T-helper 22 cell (primary cell): Measurements from ENCODE around the gene CTNND2.

ENCODE experiments used
- DNase-seq: peaks from one replicate; pipeline ENCODE4 v3.0.0-alpha.2; 2020; ENCODE audit warnings: low read depth

Gene CTNND2

GRCh38 chr5:11518676-11519075 is 385.6 kb downstream of the CTNND2 start:
- DNase-seq, result no peak

- no peak for DNase-seq
Measured at GRCh38 chr5:11514705-11515432, 389.4 kb downstream of the CTNND2 start.

GRCh38 chr5:11511878-11512277 is 392.4 kb downstream of the CTNND2 start:
- DNase-seq, result no peak

DNA sequence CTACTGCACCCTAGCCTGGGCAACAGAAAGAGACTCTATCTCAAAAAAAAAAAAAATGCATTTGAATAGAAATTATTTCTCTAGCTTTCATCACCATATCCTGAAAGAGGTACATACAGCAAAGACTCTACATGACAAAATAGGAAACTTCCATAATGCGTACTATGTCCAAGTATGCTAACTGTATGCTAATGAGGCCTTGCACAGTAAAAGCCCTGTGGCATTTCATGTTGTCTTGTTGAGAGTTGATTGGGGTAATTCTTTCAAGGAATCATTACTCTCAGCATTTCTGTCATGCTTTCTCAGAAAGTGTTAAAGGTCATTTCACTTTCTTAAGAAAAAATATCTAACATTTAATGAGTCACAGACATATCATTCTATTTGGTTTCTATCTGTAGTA is 393.4 kb downstream of the CTNND2 start:
- DNase-seq, result no peak

- DNase-seq, result no peak
Measured at GRCh38 chr5:11509793-11510192, 394.5 kb downstream of the CTNND2 start.

DNA sequence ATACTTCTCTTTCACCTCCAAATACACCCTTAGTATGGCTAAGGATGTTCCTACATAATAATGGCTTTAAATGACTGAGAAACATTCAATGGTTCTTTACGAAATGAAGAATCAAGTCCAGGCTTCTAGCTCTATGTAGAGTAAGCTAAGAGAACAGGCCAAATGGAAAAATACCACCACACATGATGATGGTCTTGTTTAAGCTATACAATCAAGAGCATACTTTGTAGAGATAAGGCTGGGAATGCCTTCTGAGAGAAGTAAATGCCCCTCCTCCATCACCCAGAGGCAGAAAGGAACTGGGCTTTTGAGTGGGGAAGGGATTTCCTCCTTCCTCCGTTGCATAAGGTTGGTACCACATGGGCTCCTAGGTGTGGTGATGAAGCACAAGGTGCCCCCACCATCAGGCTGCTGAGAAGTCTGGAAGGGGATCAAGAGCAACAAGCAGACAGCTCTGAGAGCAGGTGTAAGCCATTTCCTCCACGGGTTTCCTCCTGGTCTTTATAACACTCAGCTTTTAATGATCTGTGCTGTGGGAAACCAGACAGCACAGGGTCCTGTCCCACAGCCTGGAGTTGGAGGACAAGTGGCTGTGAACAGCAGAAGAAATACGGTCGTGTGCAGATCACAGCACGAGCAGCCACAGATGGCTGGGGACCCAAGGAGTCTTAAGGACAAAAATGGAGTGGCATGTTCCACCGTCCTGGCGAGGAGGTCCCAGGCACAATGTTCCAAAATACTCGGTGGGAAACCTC is 396.9 kb downstream of the CTNND2 start:
- no peak for DNase-seq

DNA sequence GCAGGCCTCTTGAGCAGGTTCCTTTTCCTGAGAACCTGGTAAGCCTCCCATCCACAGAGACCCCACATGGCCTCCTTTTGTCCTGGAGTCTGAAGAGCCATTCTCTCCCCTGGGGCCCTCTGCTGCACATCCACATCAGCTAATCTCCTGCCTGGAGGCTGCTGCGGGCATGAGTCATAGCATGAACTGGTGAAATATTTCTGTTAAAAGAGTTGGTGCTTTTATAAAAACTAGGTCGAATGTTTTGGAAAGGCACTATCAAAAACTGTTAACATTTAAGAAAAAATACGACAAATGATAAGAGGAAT is 399.4 kb downstream of the CTNND2 start:
- DNase-seq, result no peak

DNA sequence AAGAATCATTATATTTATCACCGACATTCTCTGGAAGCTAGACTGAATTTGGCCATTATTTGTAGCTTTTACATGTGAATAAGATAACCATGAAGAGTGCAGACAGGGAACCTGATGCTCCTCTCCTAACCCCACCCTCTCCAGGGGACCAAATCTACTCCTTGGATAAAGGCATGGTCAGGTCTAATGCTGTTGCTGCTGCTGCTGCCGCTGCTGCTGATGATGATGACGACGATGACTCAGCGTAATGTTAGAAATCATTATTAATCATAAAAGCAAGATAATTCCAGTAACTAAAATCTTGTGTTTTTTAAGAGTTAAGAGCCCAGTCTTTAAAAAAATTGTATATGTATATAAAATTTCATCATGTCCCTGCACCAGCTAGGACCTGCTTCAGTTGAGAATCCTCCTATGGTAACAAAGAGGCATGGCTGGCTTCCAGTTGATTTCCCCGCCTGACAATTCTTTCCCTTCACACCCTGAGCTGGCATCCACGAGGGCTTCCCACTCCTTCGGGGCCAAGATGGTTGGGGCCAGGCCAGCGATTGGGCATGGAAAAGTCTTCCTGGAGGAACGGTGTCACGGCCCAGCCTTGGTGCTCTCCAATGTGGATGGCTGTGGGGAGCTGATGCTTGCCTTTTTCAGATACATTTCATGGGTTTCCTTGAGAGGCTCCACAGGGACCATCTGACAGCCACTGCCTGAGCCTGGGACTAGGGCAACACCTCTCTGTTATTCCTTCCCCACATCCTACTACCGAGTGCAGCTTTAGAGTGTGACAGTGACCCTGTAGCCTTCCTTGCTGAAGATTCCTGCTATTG is 400.0 kb downstream of the CTNND2 start:
- DNase-seq, result no peak

DNA sequence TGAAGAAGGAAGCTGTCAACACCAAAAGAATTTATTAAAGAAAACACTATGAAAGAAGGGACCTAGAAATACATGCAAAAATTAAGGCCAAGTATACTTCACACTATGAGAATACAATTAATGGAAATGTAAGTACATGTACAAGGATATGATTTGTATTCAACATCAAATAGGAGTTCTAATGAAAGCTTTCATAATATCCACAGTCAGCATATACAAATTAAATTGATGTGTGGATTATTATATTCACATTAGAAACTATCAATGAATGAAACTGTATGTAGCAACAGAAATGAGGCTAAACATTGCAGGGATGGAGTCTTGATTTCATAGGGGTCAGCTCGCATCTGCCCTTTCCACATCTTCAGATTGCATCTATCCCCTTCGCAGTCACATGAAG is 401.5 kb downstream of the CTNND2 start:
- no peak for DNase-seq

GRCh38 chr5:11497651-11498050 is 406.6 kb downstream of the CTNND2 start:
- DNase-seq, result no peak

- no peak for DNase-seq
Measured at GRCh38 chr5:11496137-11496719, 408.0 kb downstream of the CTNND2 start.

DNA sequence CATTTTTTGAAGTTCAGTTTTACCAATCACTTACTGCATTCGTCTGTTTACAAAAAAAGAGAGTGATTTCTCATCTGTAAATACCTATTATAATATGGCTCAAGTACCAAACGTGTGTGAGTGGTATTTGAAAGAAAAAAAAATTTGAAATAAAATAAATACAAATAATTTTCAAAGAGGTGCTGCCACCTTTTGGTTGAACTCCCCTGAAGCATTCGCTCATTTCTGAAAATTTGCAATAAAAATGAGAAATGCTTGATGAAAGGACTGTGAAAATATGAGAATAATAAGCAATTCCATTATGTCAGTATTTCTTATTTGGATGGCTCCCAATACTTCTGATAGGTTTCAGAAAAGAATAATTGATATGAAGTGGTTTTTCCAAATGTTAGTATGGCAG is 409.9 kb downstream of the CTNND2 start:
- no peak for DNase-seq

DNA sequence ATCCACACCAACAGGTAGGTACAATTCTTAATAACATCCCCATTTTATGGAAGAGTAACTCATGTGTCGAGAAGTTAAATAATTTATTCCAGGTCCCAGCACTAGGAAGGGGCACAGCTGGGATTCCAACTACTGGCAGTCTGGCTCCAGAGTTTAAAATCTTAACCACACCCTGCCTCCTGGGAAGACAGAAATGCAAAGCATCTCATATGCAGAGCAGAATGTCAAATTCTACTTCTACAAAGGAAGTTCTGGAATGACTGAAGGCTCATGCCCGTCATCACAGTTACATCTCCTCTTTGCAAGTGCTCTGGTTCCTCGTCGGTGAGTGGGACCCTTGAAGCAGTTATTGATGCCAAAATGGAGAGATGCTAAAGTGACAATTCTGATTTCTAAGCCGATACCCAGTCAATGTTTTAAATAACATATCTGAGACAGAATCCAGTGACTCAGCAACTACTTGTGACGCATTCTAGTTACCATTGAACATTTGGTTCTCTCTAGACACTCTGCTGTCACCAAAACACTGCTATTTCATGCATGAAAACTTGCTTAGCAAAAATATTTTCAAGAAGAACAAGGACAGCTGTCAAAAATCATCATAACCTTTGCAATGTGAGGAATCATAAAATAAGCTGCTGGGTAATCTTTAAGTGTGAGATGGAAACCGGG is 412.7 kb downstream of the CTNND2 start:
- DNase-seq, result no peak

DNA sequence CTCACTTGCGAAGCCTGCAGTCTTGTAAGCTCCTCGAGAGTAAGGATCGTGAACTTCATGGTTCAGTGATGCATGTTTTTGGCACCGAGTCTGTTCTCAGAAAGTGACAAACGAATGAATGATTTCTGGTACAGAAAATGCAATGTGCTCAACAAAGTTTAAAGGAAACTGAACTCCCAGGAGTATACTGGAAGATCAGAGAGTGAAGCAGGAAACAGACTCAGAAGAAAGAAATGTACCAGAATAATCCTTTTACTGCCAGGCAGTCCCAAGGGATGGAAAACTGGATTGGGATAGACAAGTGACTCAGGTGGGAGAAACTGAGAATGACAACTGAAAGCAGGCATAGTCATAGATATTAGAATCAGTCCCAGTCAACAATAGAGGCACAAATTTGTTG is 420.6 kb downstream of the CTNND2 start:
- DNase-seq, result no peak

GRCh38 chr5:11482011-11482410 is 422.2 kb downstream of the CTNND2 start:
- no peak for DNase-seq

DNA sequence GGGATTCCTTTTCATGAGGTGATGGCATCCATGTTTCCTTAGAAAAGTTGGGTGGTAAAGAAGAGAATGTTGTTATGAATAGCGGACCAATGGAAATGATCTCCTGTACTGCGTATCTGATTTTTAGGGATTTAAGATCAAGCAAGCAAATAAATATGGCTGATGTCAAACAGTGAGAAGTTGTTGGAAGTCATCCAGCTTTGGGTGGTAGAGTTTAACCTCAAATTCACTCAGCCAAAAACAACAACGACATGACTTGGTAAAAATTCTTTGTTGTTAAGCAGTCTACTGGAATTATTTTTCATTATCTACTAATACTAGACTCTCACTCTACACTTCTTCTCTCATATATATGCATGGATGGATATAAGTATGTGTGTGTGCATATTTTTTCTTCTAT is 426.5 kb downstream of the CTNND2 start:
- DNase-seq, result no peak

- DNase-seq, result no peak
Measured at GRCh38 chr5:11476866-11477265, 427.4 kb downstream of the CTNND2 start.

- DNase-seq, result no peak
Measured at GRCh38 chr5:11468334-11469039, 435.8 kb downstream of the CTNND2 start.

- no peak for DNase-seq
Measured at GRCh38 chr5:11467588-11467987, 436.7 kb downstream of the CTNND2 start.

DNA sequence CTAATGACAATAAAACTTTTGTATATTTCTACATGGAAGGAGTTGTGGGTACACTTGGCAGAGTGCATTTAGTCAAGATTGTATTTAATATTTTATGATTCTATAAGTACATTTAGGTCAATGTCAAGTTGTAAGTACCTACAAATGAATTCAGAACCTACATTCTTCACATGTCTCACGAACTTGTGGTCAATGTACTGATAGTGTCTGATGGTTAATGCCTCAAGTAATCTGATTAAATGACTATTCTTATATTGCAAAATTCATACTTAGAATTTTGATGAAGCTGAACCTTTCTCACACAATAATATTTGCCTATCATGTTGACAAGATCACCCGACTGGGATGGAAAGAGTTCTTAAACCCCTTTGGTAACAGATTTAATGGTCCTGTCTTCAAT is 444.5 kb downstream of the CTNND2 start:
- DNase-seq, result no peak

- no peak for DNase-seq
Measured at GRCh38 chr5:11455505-11455904, 448.7 kb downstream of the CTNND2 start.
